Stomach (tissue), 9 donors: ENCODE measurements around the gene CTRB2. TPM values are rescaled to one million over a fixed set of nuclear protein-coding genes. Genes with fewer than 3 reads are reported as not detected.

ENCODE experiments used
- DNase-seq, 2 donors: peaks; one replicate each; pipeline versions ENCODE4 v3.0.0 to v3.0.0-alpha.2; 2013 to 2019
- H3K27ac ChIP-seq, 5 donors: fragments of 200-600 bp in 4 of 5; sonication (generic) in 4 of 5; one replicate each; pipeline ENCODE4 v1.5.1; 2013 to 2019; ENCODE audit warnings: mild to moderate bottlenecking in 1 of 5, moderate library complexity in 1 of 5
- H3K27me3 ChIP-seq, 3 donors: fragments of 200-600 bp; sonication (generic); one replicate each; pipeline ENCODE4 v1.5.1; 2017 to 2019; ENCODE audit warnings: mixed run types in 1 of 3
- H3K36me3 ChIP-seq, 4 donors: fragments of 200-600 bp; sonication (generic); 1 replicate in 3 of 4; 2 replicates in 1 of 4; pipeline ENCODE4 v1.5.1; 2016 to 2019
- H3K4me1 ChIP-seq, 4 donors: fragments of 200-600 bp; sonication (generic); one replicate each; pipeline ENCODE4 v1.5.1; 2016 to 2019
- H3K4me3 ChIP-seq, 4 donors: fragments of 200-600 bp; sonication (generic) in 3 of 4; one replicate each; pipeline ENCODE4 v1.5.1; 2016 to 2019; ENCODE audit warnings: mild to moderate bottlenecking in 1 of 4
- H3K9me3 ChIP-seq, 4 donors: fragments of 200-600 bp; sonication (generic); one replicate each; pipeline ENCODE4 v1.5.1; 2016 to 2019
- CTCF ChIP-seq, 7 experiments: fragments of 450-650 bp in 4 of 7; fragments of 200-600 bp in 3 of 7; sonication (generic) in 3 of 7; IDR thresholded peaks; one replicate each; pipeline ENCODE4 v1.5.1; 2016 to 2019; ENCODE audit warnings: antibody characterized with exemption in 7 of 7, control low read depth in 2 of 7, mild to moderate bottlenecking in 1 of 7
- EP300 ChIP-seq: sonication (generic); formaldehyde crosslinking; IDR thresholded peaks from one replicate; pipeline ENCODE4 v1.6.1; 2017; ENCODE audit warnings: antibody characterized with exemption
- POLR2A ChIP-seq, 4 donors: fragments of 450-650 bp; IDR thresholded peaks; one replicate each; pipeline ENCODE4 v1.6.1; 2016; ENCODE audit warnings: antibody characterized with exemption in 4 of 4, control low read depth in 2 of 4, mild to moderate bottlenecking in 1 of 4, moderate library complexity in 1 of 4
- POLR2AphosphoS5 ChIP-seq, 3 donors: sonication (generic); formaldehyde crosslinking; IDR thresholded peaks; one replicate each; pipeline ENCODE4 v1.6.1; 2016; ENCODE audit warnings: antibody characterized with exemption in 3 of 3
- WGBS, 5 donors: extraction: QIAGEN DNeasy Blood & Tissue Kit in 3 of 5; methylation state at CpG; one replicate each; pipeline versions ENCODE4 v1.1.5 to v1.1.7; 2013 to 2018; 5-methylcytosine and 5-hydroxymethylcytosine counted together
- intact Hi-C: fragments of 100-400 bp; cut with DNase I; formaldehyde crosslinking; loops from one replicate; pipeline ENCODE4 v1.15.1; 2023; ENCODE audit warnings: low total_unique reads
- polyA plus RNA-seq, 3 donors: library from polyadenylated mRNA; stranded (reverse); fragments of 200-250 nt; gene quantifications; one replicate each; pipeline ENCODE4 v1.2.3, GENCODE V29; 2013
- total RNA-seq, 5 donors: library from RNA; depleted of rRNA; stranded (reverse); fragments of >200 nt; gene quantifications; one replicate each; pipeline versions ENCODE4 v1.1.0 to v1.2.3, GENCODE V29; 2014 to 2016
- donor health status: healthy with polysubstance abuse.
- donor health status: Bipolar disorder and iron deficiency.
- donor health status: healthy.

The CTRB2 gene
- total and polyA plus RNA-seq, 8 donors, result 2.7 to 26.6 (median 4.0) TPM; not detected in 5

GRCh38 chr16:75222271-75222783, 15.4 kb upstream of the CTRB2 start:
- Histone ChIP-seq H3K36me3 (no peaks in the 10 kb centered on the region), H3K9me3 (no peaks in the 10 kb centered on the region), H3K4me3 (no peak overlapping the region), H3K4me1 (peaks cover 0 to 9% (median 4%) of the 10 kb centered on the region in 4 donors), H3K27ac (no peak overlapping the region), H3K27me3 (peaks cover 0 to 17% (median 0%) of the 10 kb centered on the region in 3 donors)
- intact Hi-C loops, result no loop called here
- DNase-seq, result no peak
- 56 to 71% (median 68%) methylated on average over 10 to 16 of the region's 16 CpGs for WGBS, 5 donors
- TF ChIP-seq EP300 (no peak), POLR2AphosphoS5 (IDR thresholded peaks at IDR 0.05) (no peak), POLR2A (IDR thresholded peaks at IDR 0.05) (no peak), CTCF (IDR thresholded peaks at IDR 0.05) (no peak)

GRCh38 chr16:75219838-75220237, 12.9 kb upstream of the CTRB2 start:
- WGBS, 5 donors, result 55 to 80% (median 68%) methylated on average over 5 of the region's 5 CpGs
- TF ChIP-seq POLR2AphosphoS5 (IDR thresholded peaks at IDR 0.05), result no peak
- no peak for TF ChIP-seq POLR2A (IDR thresholded peaks at IDR 0.05)
- Histone ChIP-seq H3K4me1 (peaks cover 0 to 9% (median 2%) of the 10 kb centered on the region in 4 donors), H3K4me3 (no peak overlapping the region), H3K27ac (no peak overlapping the region), H3K9me3 (no peaks in the 10 kb centered on the region), H3K36me3 (no peaks in the 10 kb centered on the region), H3K27me3 (peaks cover 0 to 8% (median 0%) of the 10 kb centered on the region in 3 donors)
- DNase-seq, result no peak
- intact Hi-C loops, result no loop called here

GRCh38 chr16:75219088-75219487, 12.1 kb upstream of the CTRB2 start:
- intact Hi-C loops, result no loop called here
- Histone ChIP-seq H3K27ac (no peak overlapping the region), H3K36me3 (no peaks in the 10 kb centered on the region), H3K27me3 (peaks cover 0 to under 1% (median 0%) of the 10 kb centered on the region in 3 donors), H3K9me3 (no peaks in the 10 kb centered on the region), H3K4me1 (peaks cover 0 to 9% (median 2%) of the 10 kb centered on the region in 4 donors), H3K4me3 (no peak overlapping the region)
- no peak for DNase-seq
- WGBS, 5 donors, result 61 to 80% (median 76%) methylated on average over 4 of the region's 4 CpGs
- no peak for TF ChIP-seq EP300
- TF ChIP-seq CTCF (IDR thresholded peaks at IDR 0.05), result no peak
- TF ChIP-seq POLR2A (IDR thresholded peaks at IDR 0.05), result no peak
- TF ChIP-seq POLR2AphosphoS5 (IDR thresholded peaks at IDR 0.05), result no peak

GRCh38 chr16:75218256-75219076, 11.5 kb upstream of the CTRB2 start, which contains the start of gene CTRB1:
Gene CTRB1, plus strand, starts transcription at chr16:75218988. Its CDS starts 20 bp downstream, at chr16:75219008.
- peaks cover 0 to 9% (median 2%) of the 10 kb centered on the region in 4 donors for H3K4me1 ChIP-seq
- no peak for TF ChIP-seq CTCF (IDR thresholded peaks at IDR 0.05)
- TF ChIP-seq EP300, result no peak
- TF ChIP-seq POLR2A (IDR thresholded peaks at IDR 0.05), result no peak
- no peak for TF ChIP-seq POLR2AphosphoS5 (IDR thresholded peaks at IDR 0.05)
- WGBS, 5 donors, result 73 to 81% (median 80%) methylated on average over 16 to 19 of the region's 19 CpGs
- DNase-seq, result peak in 1 of 2 donors; percentile 67
- no peak within 1 kb of the TSS for H3K4me3 ChIP-seq
- H3K27me3 ChIP-seq, result no peaks in the 10 kb centered on the region
- no peaks in the 10 kb centered on the region for H3K36me3 ChIP-seq
- no peak within 1 kb of the TSS for H3K27ac ChIP-seq
- intact Hi-C loops, result no loop called here
- H3K9me3 ChIP-seq, result no peaks in the 10 kb centered on the region
